ENCODE data around the gene TACR1. TPM values are rescaled to one million over a fixed set of nuclear protein-coding genes. Genes with fewer than 3 reads are reported as not detected.
"Not testable (repeated sequence)": the region's sequence is repeated elsewhere in the genome, so short reads cannot be mapped to it uniquely, and the experiment has no call there.

TACR1 gene
- not detected in 2 replicates for total RNA-seq

GRCh38 chr2:75199428-75200011, at the start of gene TACR1:
Gene TACR1, minus strand, starts transcription at chr2:75199520. Its CDS starts 586 bp downstream, at chr2:75198934.
- DNase-seq (ENCODE audit: extremely low read depth, low read depth, low spot score), result no peak

DNA sequence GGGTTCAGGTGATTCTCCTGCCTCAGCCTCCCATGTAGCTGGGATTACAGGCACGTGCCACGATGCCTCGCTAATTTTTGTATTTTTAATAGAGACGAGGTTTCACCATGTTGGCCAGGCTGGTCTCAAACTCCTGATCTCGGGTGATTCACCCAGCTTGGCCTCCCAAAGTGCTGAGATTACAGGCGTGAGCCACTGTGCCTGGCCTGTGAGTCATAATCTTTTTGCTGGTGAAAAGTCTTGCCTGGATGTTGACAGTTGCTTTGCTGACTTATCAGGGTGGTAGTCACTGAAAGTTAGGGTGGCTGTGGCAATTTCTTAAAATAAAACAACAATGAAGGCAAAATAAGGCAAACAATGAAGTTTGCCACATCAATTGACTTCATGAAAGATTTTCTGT, 49.3 kb upstream of the TACR1 start:
- DNase-seq (ENCODE audit: extremely low read depth, low read depth, low spot score), result not testable (repeated sequence)

- DNase-seq (ENCODE audit: extremely low read depth, low read depth, low spot score), result no peak
Measured at GRCh38 chr2:75246441-75247167, 47.3 kb upstream of the TACR1 start.

DNA sequence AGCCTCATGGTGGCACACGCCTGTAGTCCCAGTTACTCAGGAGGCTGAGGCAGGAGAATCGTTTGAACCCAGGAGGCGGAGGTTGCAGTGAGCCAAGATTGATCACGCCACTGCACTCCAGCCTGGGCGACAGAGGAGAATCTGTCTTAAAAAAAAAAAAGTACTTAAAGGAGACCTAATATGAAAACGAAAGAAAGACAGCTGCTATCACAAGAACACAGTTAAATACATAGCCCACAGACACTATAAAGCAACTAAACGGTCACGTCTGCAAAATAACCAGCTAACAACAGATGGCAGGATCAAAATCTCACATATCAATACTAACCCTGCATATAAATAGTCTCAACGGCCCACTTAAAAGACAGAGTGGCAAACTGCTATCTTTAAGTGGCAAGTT, 43.9 kb upstream of the TACR1 start:
- no peak for DNase-seq (ENCODE audit: extremely low read depth, low read depth, low spot score)

- no peak for DNase-seq (ENCODE audit: extremely low read depth, low read depth, low spot score)
Measured at GRCh38 chr2:75241696-75242095, 42.4 kb upstream of the TACR1 start.

DNA sequence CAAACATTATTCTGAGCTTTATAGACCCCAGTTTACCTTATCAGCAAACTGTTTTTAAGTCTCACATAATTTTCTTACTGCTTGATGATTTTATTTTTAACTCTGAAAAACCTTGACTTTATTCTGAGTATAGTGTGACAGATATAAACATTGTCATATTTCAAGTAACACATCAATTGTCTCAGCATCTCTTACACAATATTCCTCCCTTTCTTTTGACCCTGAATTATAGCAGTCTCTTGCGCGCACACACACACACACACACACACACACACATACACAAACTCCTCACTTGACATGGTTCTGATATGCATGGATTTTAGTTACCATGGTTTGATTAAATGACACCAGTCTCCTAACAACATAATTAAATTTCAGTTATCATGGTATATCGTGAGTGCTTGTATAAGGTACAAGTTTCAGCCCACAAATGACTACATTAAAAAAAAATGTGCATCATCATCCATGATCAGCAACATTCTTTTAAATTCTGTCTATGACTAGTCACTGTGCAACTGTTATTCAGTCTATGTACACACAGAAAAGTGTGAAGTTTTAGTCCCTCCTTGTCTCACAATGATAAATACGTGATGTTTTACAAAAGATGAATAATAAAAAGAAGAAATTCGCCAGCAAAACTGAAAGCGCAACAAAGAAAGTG, 39.5 kb upstream of the TACR1 start:
- DNase-seq (ENCODE audit: extremely low read depth, low read depth, low spot score), result no peak

- DNase-seq (ENCODE audit: extremely low read depth, low read depth, low spot score), result no peak
Measured at GRCh38 chr2:75237296-75237695, 38.0 kb upstream of the TACR1 start.

GRCh38 chr2:75233965-75234364, 34.6 kb upstream of the TACR1 start:
- DNase-seq (ENCODE audit: extremely low read depth, low read depth, low spot score), result no peak

DNA sequence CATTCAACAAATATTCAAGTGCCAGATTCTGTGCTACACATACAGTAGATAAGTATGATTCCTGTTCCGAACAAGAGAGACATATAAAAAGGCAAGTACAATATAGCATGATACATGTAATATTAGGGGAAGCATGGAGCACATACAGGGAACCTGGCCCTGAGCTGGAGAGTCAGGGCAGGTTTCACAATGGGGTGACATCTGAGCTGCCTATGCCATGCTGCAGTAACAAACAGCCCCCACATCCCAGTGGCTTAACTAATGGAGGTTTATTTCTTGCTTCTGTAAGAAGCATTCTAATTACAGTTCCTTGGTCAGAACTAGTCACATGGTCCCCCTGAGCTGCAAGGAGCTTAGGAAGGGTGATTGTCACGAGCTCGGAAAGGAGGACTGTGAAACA, 27.3 kb upstream of the TACR1 start:
- no peak for DNase-seq (ENCODE audit: extremely low read depth, low read depth, low spot score)

- DNase-seq (ENCODE audit: extremely low read depth, low read depth, low spot score), result no peak
Measured at GRCh38 chr2:75226099-75226498, 26.8 kb upstream of the TACR1 start.

- DNase-seq (ENCODE audit: extremely low read depth, low read depth, low spot score), result no peak
Measured at GRCh38 chr2:75224636-75225094, 25.3 kb upstream of the TACR1 start.

DNA sequence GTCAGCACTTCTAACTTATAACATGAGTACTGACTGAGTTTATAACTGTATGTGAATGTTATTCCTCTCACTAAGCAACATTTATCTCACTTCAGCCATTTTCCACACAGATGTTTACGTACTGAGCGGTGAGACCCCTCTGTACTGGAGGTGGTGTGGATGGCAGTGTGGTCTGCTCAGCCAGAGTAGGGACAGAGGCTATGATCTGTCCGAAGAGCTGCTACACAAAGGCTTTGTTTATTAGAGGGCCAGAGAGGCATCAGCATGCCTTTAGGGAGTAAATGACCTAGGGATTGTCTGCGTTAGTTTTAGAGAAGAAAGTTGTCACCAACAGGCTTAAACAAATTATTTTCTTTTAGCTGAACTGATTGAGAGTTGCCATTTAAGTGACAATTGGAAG, 23.2 kb upstream of the TACR1 start:
- DNase-seq (ENCODE audit: extremely low read depth, low read depth, low spot score), result no peak

DNA sequence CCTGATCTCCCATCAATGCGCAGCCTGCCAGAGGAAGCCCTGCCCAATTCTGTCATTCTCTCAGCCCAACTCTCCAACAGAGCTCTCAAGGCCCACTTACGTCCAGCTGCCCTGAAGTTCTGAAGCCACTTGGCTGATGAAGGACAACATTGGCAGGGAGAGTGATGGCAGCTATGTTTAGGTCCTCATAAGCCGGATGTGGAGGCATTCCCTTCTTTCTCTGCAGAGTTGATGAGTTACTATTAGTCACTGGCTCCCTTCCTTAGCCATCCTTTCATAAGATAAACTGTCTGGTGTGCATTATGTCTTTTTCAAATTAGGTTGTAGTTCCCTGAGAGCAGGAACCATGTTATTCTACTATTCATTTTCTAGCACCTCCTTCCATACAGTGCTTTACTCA, 22.5 kb upstream of the TACR1 start:
- DNase-seq (ENCODE audit: extremely low read depth, low read depth, low spot score), result no peak

- not testable (repeated sequence) for DNase-seq (ENCODE audit: extremely low read depth, low read depth, low spot score)
Measured at GRCh38 chr2:75219213-75219612, 19.9 kb upstream of the TACR1 start.

DNA sequence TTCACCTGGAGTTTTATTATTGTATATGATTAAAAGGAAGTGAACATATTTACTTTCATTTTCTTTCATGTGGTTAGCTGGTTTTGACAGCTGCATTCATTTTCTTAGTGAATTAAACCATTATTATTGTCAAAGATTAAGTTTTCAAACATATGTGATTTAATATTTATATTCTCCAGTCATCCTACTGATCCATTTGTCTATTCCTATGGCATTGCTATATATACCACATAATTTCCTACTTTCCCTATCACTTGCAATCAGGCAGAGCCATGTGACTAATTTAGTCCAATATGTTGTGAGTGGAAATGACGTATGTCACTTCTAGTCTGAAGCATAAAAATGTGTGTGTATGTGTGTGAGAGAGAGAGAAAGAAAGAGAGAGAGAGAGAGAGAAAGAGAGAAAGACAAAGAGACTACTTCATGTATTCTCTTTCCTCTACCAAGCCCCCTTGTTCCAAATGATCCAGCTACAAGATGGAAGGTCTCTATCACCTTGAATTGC, 12.0 kb upstream of the TACR1 start:
- DNase-seq (ENCODE audit: extremely low read depth, low read depth, low spot score), result no peak

- DNase-seq (ENCODE audit: extremely low read depth, low read depth, low spot score), result no peak
Measured at GRCh38 chr2:75210409-75210808, 11.1 kb upstream of the TACR1 start.

GRCh38 chr2:75208738-75209137, 9.4 kb upstream of the TACR1 start:
- DNase-seq (ENCODE audit: extremely low read depth, low read depth, low spot score), result no peak

GRCh38 chr2:75204833-75205232, 5.5 kb upstream of the TACR1 start:
- no peak for DNase-seq (ENCODE audit: extremely low read depth, low read depth, low spot score)

- DNase-seq (ENCODE audit: extremely low read depth, low read depth, low spot score), result no peak
Measured at GRCh38 chr2:75202359-75202758, 3.0 kb upstream of the TACR1 start.

- no peak for DNase-seq (ENCODE audit: extremely low read depth, low read depth, low spot score)
Measured at GRCh38 chr2:75200140-75201096, 1.1 kb upstream of the TACR1 start.

Data from glomerular endothelial cell (primary cell).